ENCODE results near the gene CTU2.

The CTU2 gene

DNA sequence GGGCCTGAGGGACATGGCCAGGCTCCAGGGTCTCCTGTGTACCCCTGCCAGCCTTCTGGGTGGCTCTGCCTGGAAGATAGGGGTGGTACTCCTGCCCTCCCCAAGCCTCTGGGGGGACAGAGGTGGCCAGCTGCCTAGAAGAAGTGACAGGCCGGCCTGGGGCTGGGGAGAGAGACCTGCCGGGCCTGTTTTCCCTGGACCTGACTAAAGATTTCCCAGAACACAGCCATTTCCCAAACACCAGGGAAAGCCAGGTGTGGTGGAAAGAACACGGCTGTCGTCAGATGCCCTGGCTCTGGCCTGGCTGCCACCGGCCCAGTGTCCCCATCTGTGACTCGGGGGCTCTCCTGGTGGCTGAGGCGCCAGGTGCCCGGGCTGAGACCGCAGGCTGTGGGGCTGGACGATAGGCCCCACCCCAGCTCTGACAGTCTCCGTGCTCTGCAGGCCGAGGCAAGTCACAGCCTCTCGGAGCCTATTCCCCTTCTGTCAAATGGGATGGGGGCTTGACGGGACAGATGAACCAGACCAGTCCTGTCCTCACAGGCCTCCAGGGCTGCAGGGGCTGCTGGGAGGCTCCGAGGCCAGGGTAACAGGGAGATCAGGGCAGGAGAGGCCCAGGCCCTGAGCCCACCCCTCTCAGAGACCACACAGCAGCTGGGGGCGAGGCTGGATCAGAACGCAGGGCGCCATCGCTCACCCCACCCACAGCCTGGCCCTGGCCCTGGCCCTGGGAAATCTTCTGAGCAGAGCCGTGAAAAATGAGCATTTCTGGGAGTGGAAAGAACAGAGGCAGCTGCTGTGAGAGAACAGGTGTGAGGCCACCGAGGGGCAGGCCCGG, 33.1 kb downstream of the CTU2 start:
- TF ChIP-seq ZNF560 (tag by site-specific recombination; IDR thresholded peaks at IDR 0.05; ENCODE audit: borderline replicate concordance) (no peak), ZNF555 (tag by site-specific recombination; conservative IDR thresholded peaks at IDR 0.05) (no peak), ZBTB6 (tag by site-specific recombination; IDR thresholded peaks at IDR 0.05) (no peak), ZNF48 (tag by site-specific recombination; IDR thresholded peaks at IDR 0.05) (no peak), ZNF221 (tag by site-specific recombination; IDR thresholded peaks at IDR 0.05; ENCODE audit: borderline replicate concordance) (no peak), ZNF488 (tag by site-specific recombination; IDR thresholded peaks at IDR 0.05) (no peak)
- no peaks in the 10 kb centered on the region; the same call in 1 of the 2 replicates for H3K4me1 ChIP-seq (ENCODE audit: control insufficient read depth, insufficient read depth, low read length)
- H3K4me3 ChIP-seq (ENCODE audit: low read depth, low read length): no peak overlapping the region
- ChIA-PET POLR2A (no interaction called here), CTCF (interaction anchor here (1.5 kb wide), 1 partner anchor 21 kb away, joined by 3 read pairs; no protein-coding TSS in a partner anchor)
- no peak overlapping the region for H3K27ac ChIP-seq (ENCODE audit: extremely low read depth, low read depth, low read length)
- H3K9me3 ChIP-seq (ENCODE audit: control insufficient read depth, insufficient read depth, low read depth, low read length): no peaks in the 10 kb centered on the region
- H3K36me3 ChIP-seq (ENCODE audit: control insufficient read depth in 2 of 2, insufficient read depth in 1 of 2, low read length in 2 of 2): peaks cover 0 to 48% of the 10 kb centered on the region in 2 experiments; a peak in 1 of 3 replicates

DNA sequence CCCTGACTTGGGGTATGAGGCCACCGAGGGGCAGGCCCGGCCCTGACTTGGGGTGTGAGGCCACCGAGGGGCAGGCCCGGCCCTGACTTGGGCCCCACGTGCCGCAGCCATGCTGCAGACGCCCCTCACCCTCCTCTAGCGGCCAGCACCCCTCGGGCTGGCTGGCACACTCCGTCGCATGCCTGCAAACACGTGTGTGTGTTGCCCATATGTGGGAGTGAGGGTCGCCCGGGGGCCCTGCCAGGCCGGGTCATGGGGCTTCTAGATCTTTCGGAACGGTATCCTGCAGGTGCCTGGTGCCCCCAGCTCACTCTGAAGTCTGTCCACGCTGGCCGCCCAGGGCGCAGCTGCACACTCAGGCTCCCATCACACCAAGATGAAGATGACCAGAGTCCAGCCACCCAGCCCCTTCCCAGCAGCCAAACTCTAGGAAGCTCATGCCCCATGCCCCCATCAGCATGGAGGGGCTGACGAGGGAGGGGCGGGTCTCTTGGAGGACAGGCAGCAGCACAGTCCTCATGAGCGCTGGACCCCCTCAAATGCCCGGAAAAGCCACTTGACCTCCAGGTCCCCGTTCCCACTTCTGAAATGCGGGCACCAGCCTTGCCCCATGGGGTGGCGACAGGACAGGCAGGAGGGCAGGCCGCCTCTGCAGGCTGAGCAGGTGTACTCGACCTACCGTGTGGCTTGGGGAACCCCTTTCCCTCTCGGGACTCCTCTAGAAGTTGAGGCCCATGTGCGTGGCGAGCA, 33.8 kb downstream of the CTU2 start:
- POLR2A ChIA-PET: interaction anchor here (0.7 kb wide), 2 partner anchors 31 to 66 kb away, joined by 3 read pairs; no protein-coding TSS in a partner anchor
- H3K4me3 ChIP-seq (ENCODE audit: low read depth, low read length): no peak overlapping the region
- TF ChIP-seq, protein P1, sequence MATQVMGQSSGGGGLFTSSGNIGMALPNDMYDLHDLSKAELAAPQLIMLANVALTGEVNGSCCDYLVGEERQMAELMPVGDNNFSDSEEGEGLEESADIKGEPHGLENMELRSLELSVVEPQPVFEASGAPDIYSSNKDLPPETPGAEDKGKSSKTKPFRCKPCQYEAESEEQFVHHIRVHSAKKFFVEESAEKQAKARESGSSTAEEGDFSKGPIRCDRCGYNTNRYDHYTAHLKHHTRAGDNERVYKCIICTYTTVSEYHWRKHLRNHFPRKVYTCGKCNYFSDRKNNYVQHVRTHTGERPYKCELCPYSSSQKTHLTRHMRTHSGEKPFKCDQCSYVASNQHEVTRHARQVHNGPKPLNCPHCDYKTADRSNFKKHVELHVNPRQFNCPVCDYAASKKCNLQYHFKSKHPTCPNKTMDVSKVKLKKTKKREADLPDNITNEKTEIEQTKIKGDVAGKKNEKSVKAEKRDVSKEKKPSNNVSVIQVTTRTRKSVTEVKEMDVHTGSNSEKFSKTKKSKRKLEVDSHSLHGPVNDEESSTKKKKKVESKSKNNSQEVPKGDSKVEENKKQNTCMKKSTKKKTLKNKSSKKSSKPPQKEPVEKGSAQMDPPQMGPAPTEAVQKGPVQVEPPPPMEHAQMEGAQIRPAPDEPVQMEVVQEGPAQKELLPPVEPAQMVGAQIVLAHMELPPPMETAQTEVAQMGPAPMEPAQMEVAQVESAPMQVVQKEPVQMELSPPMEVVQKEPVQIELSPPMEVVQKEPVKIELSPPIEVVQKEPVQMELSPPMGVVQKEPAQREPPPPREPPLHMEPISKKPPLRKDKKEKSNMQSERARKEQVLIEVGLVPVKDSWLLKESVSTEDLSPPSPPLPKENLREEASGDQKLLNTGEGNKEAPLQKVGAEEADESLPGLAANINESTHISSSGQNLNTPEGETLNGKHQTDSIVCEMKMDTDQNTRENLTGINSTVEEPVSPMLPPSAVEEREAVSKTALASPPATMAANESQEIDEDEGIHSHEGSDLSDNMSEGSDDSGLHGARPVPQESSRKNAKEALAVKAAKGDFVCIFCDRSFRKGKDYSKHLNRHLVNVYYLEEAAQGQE (tag by site-specific recombination; IDR thresholded peaks at IDR 0.05): no peak
- TF ChIP-seq ZNF514 (tag by site-specific recombination; IDR thresholded peaks at IDR 0.05): no peak
- no peak for TF ChIP-seq ZBTB8A (tag by site-specific recombination; IDR thresholded peaks at IDR 0.05)
- TF ChIP-seq, protein P2, sequence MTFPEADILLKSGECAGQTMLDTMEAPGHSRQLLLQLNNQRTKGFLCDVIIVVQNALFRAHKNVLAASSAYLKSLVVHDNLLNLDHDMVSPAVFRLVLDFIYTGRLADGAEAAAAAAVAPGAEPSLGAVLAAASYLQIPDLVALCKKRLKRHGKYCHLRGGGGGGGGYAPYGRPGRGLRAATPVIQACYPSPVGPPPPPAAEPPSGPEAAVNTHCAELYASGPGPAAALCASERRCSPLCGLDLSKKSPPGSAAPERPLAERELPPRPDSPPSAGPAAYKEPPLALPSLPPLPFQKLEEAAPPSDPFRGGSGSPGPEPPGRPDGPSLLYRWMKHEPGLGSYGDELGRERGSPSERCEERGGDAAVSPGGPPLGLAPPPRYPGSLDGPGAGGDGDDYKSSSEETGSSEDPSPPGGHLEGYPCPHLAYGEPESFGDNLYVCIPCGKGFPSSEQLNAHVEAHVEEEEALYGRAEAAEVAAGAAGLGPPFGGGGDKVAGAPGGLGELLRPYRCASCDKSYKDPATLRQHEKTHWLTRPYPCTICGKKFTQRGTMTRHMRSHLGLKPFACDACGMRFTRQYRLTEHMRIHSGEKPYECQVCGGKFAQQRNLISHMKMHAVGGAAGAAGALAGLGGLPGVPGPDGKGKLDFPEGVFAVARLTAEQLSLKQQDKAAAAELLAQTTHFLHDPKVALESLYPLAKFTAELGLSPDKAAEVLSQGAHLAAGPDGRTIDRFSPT (tag by site-specific recombination; IDR thresholded peaks at IDR 0.05): 0 out of 2 replicates have a peak, but pooled peaks have one; percentile 11
- no peak for TF ChIP-seq KLF1 (tag by site-specific recombination; IDR thresholded peaks at IDR 0.05)
- no peak for TF ChIP-seq ZNF175 (tag by site-specific recombination; IDR thresholded peaks at IDR 0.05)
- CTCF ChIA-PET: interaction anchor here (1.1 to 1.5 kb wide), 2 partner anchors 20 to 44 kb away, joined by 3 read pairs; no protein-coding TSS in a partner anchor
- H3K27ac ChIP-seq (ENCODE audit: extremely low read depth, low read depth, low read length): no peak overlapping the region
- no peaks in the 10 kb centered on the region for H3K9me3 ChIP-seq (ENCODE audit: control insufficient read depth, insufficient read depth, low read depth, low read length)
- H3K4me1 ChIP-seq (ENCODE audit: control insufficient read depth, insufficient read depth, low read length): no peaks in the 10 kb centered on the region; the same call in 1 of the 2 replicates
- H3K36me3 ChIP-seq (ENCODE audit: control insufficient read depth in 2 of 2, insufficient read depth in 1 of 2, low read length in 2 of 2): peaks cover 0 to 40% of the 10 kb centered on the region in 2 experiments; a peak in 1 of 3 replicates

Data from HEK293 (cell line).